NCI-H1092 treated with DMSO at 0.1 percent for 48 hours (cell line): ENCODE results near the gene MYO1F.
"Not testable (repeated sequence)": the region's sequence is repeated elsewhere in the genome, so short reads cannot be mapped to it uniquely, and the experiment has no call there.

Source experiments
- DNase-seq: peaks from one replicate; lab custom pipeline; 2025; lab: John Stamatoyannopoulos, UW

MYO1F gene

GRCh38 chr19:8517551-8518442, 59.4 kb downstream of the MYO1F start:
- DNase-seq, result no peak

- no peak for DNase-seq
Observed at GRCh38 chr19:8515317-8515716, 61.9 kb downstream of the MYO1F start.

GRCh38 chr19:8514505-8515009, 62.7 kb downstream of the MYO1F start:
- DNase-seq, result not testable (repeated sequence)

GRCh38 chr19:8513687-8514504, 63.3 kb downstream of the MYO1F start, which contains the start of gene ZNF414:
TSS of gene ZNF414 (minus strand) at chr19:8514167. CDS start at chr19:8514046, 121 bp downstream.
- DNase-seq, result peak; percentile 93

GRCh38 chr19:8513036-8513686, 64.1 kb downstream of the MYO1F start:
- DNase-seq, result no peak

GRCh38 chr19:8512115-8512967, 64.9 kb downstream of the MYO1F start:
- DNase-seq, result no peak

- DNase-seq, result no peak
Observed at GRCh38 chr19:8511573-8512101, 65.6 kb downstream of the MYO1F start.

- DNase-seq, result no peak
Observed at GRCh38 chr19:8510589-8511115, 66.6 kb downstream of the MYO1F start.

- DNase-seq, result peak; percentile 47
Observed at GRCh38 chr19:8506402-8506957, 70.8 kb downstream of the MYO1F start.

- DNase-seq, result peak; percentile 82
Observed at GRCh38 chr19:8505680-8506401, 71.4 kb downstream of the MYO1F start.

GRCh38 chr19:8504919-8505318, 72.3 kb downstream of the MYO1F start:
- no peak for DNase-seq

GRCh38 chr19:8504171-8504570, 73.1 kb downstream of the MYO1F start:
- DNase-seq, result no peak

GRCh38 chr19:8503510-8503909, 73.7 kb downstream of the MYO1F start:
- DNase-seq, result no peak

GRCh38 chr19:8501981-8502380, 75.3 kb downstream of the MYO1F start:
- DNase-seq, result no peak

- no peak for DNase-seq
Observed at GRCh38 chr19:8501516-8501915, 75.7 kb downstream of the MYO1F start.

GRCh38 chr19:8500158-8500557, 77.1 kb downstream of the MYO1F start:
- no peak for DNase-seq

- DNase-seq, result no peak
Observed at GRCh38 chr19:8499048-8499833, 78.0 kb downstream of the MYO1F start.

GRCh38 chr19:8498295-8498694, 78.9 kb downstream of the MYO1F start:
- DNase-seq, result no peak

- DNase-seq, result no peak
Observed at GRCh38 chr19:8494158-8494557, 83.1 kb downstream of the MYO1F start.
